GM23338 (cell line): ENCODE results near the gene C5orf58.

Source experiments
- CTCF ChIP-seq, 2 experiments: fragments of 200-600 bp in 1 of 2; sonication (generic) in 1 of 2; conservative IDR thresholded peaks; 2 replicates each; pipeline versions ENCODE4 v1.5.1 to v1.6.1; 2016 to 2017; ENCODE audit warnings: antibody characterized with exemption in 2 of 2, low read depth in 2 of 2, mild to moderate bottlenecking in 2 of 2, moderate library complexity in 1 of 2
- ETS1 ChIP-seq: IDR thresholded peaks from 2 replicates; pipeline ENCODE4 v1.6.1; 2016; ENCODE audit warnings: antibody characterized with exemption
- EZH2 ChIP-seq: fragments of 200-600 bp; sonication (generic); IDR thresholded peaks from one replicate; pipeline ENCODE4 v1.8.0; 2017; ENCODE audit warnings: antibody characterized with exemption, mild to moderate bottlenecking, low read depth; ENCODE audit not compliant: unreplicated experiment
- POLR2AphosphoS5 ChIP-seq: IDR thresholded peaks from 2 replicates; pipeline ENCODE4 v1.6.1; 2016; ENCODE audit warnings: antibody characterized with exemption, low read depth
- REST ChIP-seq: IDR thresholded peaks from one replicate; pipeline ENCODE4 v1.6.1; 2018; ENCODE audit warnings: antibody characterized with exemption; ENCODE audit not compliant: unreplicated experiment
- ZNF331 ChIP-seq: fragments of 250-450 bp; sonication (Bioruptor Pico); IDR thresholded peaks from 2 replicates; pipeline ENCODE4 v1.5.0; 2020; ENCODE audit warnings: low read depth, mild to moderate bottlenecking, moderate library complexity

GRCh38 chr5:170238456-170239196 lies 5.8 kb downstream of the C5orf58 start:
- no peak for TF ChIP-seq REST
- no peak for TF ChIP-seq CTCF (conservative IDR thresholded peaks at IDR 0.05; ENCODE audit: low read depth in 2 of 2)
- no peak for TF ChIP-seq POLR2AphosphoS5
- no peak for TF ChIP-seq EZH2
- no peak for TF ChIP-seq ETS1
- no peak for TF ChIP-seq ZNF331 (CRISPR knock-in tag)
